ENCODE measurements around the gene PTAFR.

PTAFR gene

DNA sequence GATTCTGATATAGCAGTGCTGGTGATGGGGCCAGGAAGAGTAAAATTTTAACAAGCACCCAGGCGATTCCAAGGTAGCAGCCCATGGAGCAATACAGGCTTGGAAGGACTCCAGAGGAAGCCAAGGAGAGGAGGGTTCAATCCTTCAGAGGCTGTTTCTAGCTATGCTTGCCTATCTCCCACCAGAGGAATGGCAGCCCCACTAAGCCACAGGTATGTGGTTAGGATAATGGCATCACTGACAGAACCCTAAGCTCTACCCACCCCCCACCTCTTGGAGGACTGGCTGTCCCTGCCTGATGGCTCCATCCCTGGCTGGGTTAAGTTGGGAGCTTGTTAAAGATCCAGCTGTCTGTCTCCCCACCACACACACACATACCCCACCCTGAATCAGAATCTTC, 19.3 kb upstream of the PTAFR start:
- Histone ChIP-seq H3K9ac (ENCODE audit: low read depth in 1 of 2, low read length in 2 of 2) (no peak overlapping the region), H3K4me1 (ENCODE audit: control insufficient read depth in 1 of 2, insufficient read depth in 2 of 2, low read length in 2 of 2) (peaks cover 22 to 30% of the 10 kb centered on the region in 2 donors), H3K4me3 (ENCODE audit: low read depth in 1 of 2, low read length in 2 of 2) (no peak overlapping the region), H3K27ac (ENCODE audit: low read depth, low read length) (no peak overlapping the region), H3K36me3 (ENCODE audit: control insufficient read depth in 1 of 2, insufficient read depth in 2 of 2, low read length in 2 of 2) (peaks cover 12 to 23% of the 10 kb centered on the region in 2 donors), H3K27me3 (ENCODE audit: control insufficient read depth in 1 of 2, insufficient read depth in 2 of 2, low read length in 2 of 2) (no peaks in the 10 kb centered on the region), H3K9me3 (ENCODE audit: control insufficient read depth in 1 of 2, low read length in 2 of 2) (no peaks in the 10 kb centered on the region)

DNA sequence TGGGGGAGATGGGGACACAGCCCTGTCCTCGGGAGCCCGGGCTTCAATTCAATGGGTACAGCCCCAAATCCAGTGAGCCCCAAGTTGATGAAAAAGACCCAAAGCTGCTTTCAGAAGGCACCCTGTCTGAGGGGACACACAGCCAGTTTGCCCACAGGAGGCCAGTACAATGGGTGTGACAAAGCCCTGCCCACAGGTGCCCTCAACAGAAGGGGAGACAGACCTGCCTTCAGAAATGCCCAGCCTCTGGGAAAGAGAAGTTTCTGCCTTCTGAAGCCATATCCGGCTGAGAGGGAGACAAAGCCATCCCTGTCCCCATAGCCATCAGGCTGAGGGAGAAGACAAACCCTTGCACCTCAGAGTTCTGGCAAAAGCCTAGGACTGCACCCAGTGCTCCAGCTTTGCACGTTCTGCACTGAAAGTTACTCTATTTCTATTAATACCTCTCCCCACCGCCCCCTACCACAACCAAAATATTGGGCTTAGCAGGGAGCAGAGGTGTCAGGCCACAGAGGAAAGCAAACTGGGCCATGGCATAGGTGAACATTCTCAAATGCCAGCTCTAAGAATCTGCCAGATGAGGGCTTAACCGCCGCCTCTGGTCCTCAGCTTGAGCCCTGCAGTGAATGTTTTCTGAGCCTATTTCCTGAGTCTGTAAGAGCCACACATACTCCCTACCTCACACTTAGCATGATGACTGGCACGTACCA, 18.0 kb upstream of the PTAFR start:
- H3K36me3 ChIP-seq (ENCODE audit: control insufficient read depth in 1 of 2, insufficient read depth in 2 of 2, low read length in 2 of 2): peaks cover 8 to 11% of the 10 kb centered on the region in 2 donors
- H3K4me1 ChIP-seq (ENCODE audit: control insufficient read depth in 1 of 2, insufficient read depth in 2 of 2, low read length in 2 of 2): peaks cover 15 to 21% of the 10 kb centered on the region in 2 donors
- no peaks in the 10 kb centered on the region for H3K27me3 ChIP-seq (ENCODE audit: control insufficient read depth in 1 of 2, insufficient read depth in 2 of 2, low read length in 2 of 2)
- H3K27ac ChIP-seq (ENCODE audit: low read depth, low read length): no peak overlapping the region
- no peak overlapping the region for H3K4me3 ChIP-seq (ENCODE audit: low read depth in 1 of 2, low read length in 2 of 2)
- no peak overlapping the region for H3K9ac ChIP-seq (ENCODE audit: low read depth in 1 of 2, low read length in 2 of 2)
- H3K9me3 ChIP-seq (ENCODE audit: control insufficient read depth in 1 of 2, low read length in 2 of 2): no peaks in the 10 kb centered on the region

DNA sequence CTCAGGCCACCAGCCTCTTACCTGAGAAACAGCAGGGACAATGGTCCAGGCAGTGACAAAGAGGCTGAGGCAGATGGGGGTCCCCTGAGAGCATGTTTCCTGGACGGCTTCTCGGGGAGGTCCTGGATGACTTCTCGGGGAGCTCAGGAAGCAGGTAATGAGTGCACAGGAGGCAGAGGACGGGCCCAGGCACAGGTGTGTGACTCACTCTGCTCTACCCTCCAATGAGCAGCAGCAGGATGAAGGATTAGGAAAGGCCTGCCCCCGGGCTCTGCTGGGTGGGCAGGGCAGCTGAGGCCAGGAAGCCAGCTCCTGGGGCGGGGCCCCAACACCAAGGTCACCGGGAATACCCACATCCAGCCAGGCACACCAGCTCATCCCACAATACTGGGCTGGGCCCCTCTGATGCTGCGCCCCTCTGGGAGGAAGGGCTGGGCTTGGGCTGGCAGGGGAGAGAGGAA, 17.2 kb upstream of the PTAFR start:
- no peak overlapping the region for H3K4me3 ChIP-seq (ENCODE audit: low read depth in 1 of 2, low read length in 2 of 2)
- H3K9ac ChIP-seq (ENCODE audit: low read depth in 1 of 2, low read length in 2 of 2): no peak overlapping the region
- peaks cover 3 to 4% of the 10 kb centered on the region in 2 donors for H3K36me3 ChIP-seq (ENCODE audit: control insufficient read depth in 1 of 2, insufficient read depth in 2 of 2, low read length in 2 of 2)
- peaks cover 7 to 14% of the 10 kb centered on the region in 2 donors for H3K4me1 ChIP-seq (ENCODE audit: control insufficient read depth in 1 of 2, insufficient read depth in 2 of 2, low read length in 2 of 2)
- no peaks in the 10 kb centered on the region for H3K9me3 ChIP-seq (ENCODE audit: control insufficient read depth in 1 of 2, low read length in 2 of 2)
- H3K27me3 ChIP-seq (ENCODE audit: control insufficient read depth in 1 of 2, insufficient read depth in 2 of 2, low read length in 2 of 2): no peaks in the 10 kb centered on the region
- no peak overlapping the region for H3K27ac ChIP-seq (ENCODE audit: low read depth, low read length)

DNA sequence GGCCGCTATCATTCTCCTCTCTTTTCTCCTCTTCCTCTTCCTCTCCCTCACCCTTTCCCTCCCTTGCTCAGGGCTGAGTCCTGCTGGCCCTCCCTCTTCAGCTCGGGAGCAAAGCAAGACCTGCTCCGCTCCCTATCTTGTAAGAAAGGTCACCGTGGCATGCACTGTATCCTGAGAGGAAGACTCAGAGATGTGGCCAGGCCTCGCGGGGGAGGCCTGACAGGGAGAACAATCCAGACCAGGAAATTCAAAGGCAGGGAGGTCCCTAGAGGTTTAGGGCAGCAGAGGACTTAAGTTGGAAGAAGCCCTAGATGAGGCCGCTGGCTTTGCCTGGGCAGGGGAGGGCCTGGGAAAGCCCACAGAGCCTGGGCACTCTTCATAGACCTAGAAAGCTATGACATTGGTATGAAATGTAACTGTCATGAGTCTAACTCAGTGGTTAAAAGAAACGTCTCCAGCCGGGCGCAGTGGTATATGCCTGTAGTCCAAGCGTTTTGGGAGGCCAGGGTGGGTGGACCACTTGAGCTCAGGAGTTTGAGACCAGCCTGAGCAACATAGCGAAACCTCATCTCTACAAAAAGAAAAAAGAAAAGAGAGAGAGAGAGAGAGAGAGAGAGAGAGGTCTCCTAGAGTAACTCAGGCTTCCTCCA, 14.6 kb upstream of the PTAFR start:
- Histone ChIP-seq H3K27ac (ENCODE audit: low read depth, low read length) (no peak overlapping the region), H3K9me3 (ENCODE audit: control insufficient read depth in 1 of 2, low read length in 2 of 2) (no peaks in the 10 kb centered on the region), H3K4me1 (ENCODE audit: control insufficient read depth in 1 of 2, insufficient read depth in 2 of 2, low read length in 2 of 2) (peaks cover 0 to 4% of the 10 kb centered on the region in 2 donors)

DNA sequence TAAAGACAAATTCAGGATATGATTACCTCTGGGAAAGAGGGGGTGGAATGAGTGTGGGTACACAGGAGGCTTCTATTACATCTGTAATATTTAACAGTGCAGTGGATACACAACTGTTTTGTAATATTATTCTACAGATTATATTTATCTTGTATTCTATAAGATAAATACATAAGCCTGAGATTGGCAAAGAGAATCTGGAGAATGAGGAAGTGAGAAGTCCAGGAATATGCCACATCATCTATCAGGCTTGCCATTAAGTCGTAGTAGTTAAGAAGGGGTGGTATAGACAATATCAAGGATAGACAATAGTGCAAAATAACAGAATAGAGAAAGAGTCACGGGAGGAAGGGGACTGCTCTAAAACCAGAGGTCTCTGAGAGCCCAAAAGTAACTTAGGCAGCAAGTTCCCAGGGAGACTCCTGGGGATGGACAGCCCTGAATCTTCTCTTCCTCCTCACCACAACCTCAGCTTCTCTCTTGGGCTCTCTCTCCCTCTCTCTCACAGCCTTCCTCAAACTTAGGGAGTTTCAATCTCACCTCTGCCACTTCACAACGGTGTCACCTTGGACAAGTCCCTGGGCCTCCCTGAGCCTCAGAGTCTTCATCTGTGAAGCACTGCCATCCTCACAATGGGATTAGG, 14.0 kb upstream of the PTAFR start:
- no peak overlapping the region for H3K27ac ChIP-seq (ENCODE audit: low read depth, low read length)
- H3K4me3 ChIP-seq (ENCODE audit: low read depth in 1 of 2, low read length in 2 of 2): no peak overlapping the region
- no peaks in the 10 kb centered on the region for H3K36me3 ChIP-seq (ENCODE audit: control insufficient read depth in 1 of 2, insufficient read depth in 2 of 2, low read length in 2 of 2)
- no peaks in the 10 kb centered on the region for H3K9me3 ChIP-seq (ENCODE audit: control insufficient read depth in 1 of 2, low read length in 2 of 2)
- no peaks in the 10 kb centered on the region for H3K27me3 ChIP-seq (ENCODE audit: control insufficient read depth in 1 of 2, insufficient read depth in 2 of 2, low read length in 2 of 2)
- peaks cover 0 to 4% of the 10 kb centered on the region in 2 donors for H3K4me1 ChIP-seq (ENCODE audit: control insufficient read depth in 1 of 2, insufficient read depth in 2 of 2, low read length in 2 of 2)
- H3K9ac ChIP-seq (ENCODE audit: low read depth in 1 of 2, low read length in 2 of 2): no peak overlapping the region

More for the DNA sequence above, 14.6 kb upstream of the PTAFR start:
- Histone ChIP-seq H3K9ac (ENCODE audit: low read depth in 1 of 2, low read length in 2 of 2) (no peak overlapping the region), H3K36me3 (ENCODE audit: control insufficient read depth in 1 of 2, insufficient read depth in 2 of 2, low read length in 2 of 2) (no peaks in the 10 kb centered on the region), H3K27me3 (ENCODE audit: control insufficient read depth in 1 of 2, insufficient read depth in 2 of 2, low read length in 2 of 2) (no peaks in the 10 kb centered on the region), H3K4me3 (ENCODE audit: low read depth in 1 of 2, low read length in 2 of 2) (no peak overlapping the region)

DNA sequence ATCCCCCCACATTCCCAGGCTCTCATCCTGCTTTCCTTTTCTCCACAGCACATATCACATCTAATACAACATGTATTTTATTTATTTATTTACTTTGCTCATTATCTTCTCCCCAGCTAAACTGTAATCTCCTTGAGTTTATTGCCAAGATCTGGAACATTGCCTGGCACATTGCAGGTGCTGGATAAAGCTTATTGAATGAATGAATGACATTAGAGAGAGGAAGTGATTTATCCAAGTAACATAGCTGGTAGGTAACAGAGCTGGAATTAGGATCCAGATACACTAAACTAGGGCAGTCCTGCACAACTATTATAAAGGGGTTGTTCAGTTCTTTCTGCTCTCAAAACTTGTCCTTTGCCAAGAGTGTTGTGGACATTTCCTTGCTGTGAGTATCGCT, 8.6 kb upstream of the PTAFR start:
- no peaks in the 10 kb centered on the region for H3K36me3 ChIP-seq (ENCODE audit: control insufficient read depth in 1 of 2, insufficient read depth in 2 of 2, low read length in 2 of 2)
- no peak overlapping the region for H3K9ac ChIP-seq (ENCODE audit: low read depth in 1 of 2, low read length in 2 of 2)
- H3K4me3 ChIP-seq (ENCODE audit: low read depth in 1 of 2, low read length in 2 of 2): no peak overlapping the region
- H3K27me3 ChIP-seq (ENCODE audit: control insufficient read depth in 1 of 2, insufficient read depth in 2 of 2, low read length in 2 of 2): no peaks in the 10 kb centered on the region
- peaks cover 0 to 6% of the 10 kb centered on the region in 2 donors for H3K4me1 ChIP-seq (ENCODE audit: control insufficient read depth in 1 of 2, insufficient read depth in 2 of 2, low read length in 2 of 2)
- no peaks in the 10 kb centered on the region for H3K9me3 ChIP-seq (ENCODE audit: control insufficient read depth in 1 of 2, low read length in 2 of 2)
- no peak overlapping the region for H3K27ac ChIP-seq (ENCODE audit: low read depth, low read length)

DNA sequence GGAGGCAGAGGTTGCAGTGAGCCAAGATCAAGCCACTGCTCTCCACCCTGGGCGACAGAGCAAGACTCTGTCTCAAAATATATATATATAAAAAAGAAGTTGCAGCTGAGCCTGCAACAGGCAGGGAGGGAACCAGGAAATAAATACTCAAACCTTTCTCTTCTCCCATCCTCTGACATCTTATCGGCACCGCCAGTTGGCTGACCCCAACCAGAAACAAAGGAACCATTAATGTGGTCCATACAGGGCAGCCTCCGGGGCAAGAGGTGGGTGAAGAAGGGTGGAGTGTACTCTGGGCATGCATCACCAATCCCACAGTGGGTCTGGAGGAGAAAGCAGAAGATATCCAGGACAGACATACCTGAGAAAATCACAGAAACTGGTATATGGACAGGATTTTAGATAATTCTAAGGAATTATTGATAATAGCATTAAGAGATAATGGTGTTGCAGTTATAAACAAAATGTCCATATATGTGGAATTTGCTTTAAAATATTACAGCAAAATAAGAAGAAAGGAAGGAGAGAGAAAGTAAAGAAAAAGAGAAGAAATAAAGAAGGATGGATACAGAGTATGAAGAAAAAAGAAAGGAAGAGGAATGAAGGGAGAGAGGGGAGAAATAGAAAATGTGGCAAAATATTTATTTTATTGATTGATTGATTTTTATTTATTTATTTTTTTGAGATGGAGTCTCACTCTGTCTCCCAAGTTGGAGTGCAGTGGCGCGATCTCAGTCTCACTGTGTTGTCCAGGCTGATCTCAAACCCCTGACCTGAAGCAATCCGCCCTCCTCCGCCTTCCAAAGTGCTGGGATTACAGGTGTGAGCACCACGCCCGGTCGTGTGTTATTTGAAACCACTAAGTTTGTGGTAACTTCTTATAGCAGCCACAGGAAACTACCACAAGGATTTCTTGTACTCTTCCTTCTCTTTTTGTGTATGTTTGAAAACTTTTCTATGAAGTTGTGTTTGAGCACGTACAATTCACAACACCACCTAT, 4.1 kb upstream of the PTAFR start:
- H3K27me3 ChIP-seq (ENCODE audit: control insufficient read depth in 1 of 2, insufficient read depth in 2 of 2, low read length in 2 of 2): no peaks in the 10 kb centered on the region
- H3K4me1 ChIP-seq (ENCODE audit: control insufficient read depth in 1 of 2, insufficient read depth in 2 of 2, low read length in 2 of 2): peaks cover 0 to 8% of the 10 kb centered on the region in 2 donors
- H3K27ac ChIP-seq (ENCODE audit: low read depth, low read length): no peak overlapping the region

DNA sequence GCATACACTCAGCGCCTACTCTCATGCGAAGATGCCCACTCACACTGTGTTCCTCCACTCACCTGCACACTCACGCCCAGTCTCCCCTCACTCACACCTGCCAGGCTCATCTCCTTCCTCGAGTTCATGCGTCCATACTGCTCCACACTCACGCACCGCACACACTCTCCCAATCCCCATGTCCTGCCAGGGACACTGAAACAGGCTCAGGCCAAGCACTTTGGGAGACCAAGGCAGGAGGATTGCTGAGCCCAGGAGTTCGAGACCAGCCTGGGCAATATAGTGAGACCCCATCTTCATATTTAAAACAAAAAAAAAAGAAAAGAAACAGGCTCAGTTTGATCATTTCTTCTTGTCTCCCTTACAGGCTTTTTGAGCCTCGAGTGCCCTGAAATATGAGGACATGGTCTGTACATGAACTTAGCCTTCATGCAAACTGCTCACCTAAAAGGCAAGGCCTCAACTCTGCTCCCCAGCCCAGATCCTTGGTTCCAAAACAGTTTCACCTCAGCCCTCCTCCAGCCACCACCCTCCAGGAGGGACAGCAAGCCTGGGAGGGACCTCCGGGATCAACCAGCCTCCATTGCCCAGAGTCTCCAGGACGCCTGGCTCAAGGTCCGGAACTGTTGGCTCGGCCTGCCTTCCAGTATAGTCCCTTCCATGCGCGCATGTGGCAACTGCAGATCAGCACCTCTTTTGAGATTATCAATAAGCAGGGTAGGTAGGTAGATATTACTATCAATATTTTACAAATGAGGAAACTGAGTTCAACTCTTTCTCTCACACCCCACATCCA, 2.4 kb upstream of the PTAFR start:
- H3K27me3 ChIP-seq (ENCODE audit: control insufficient read depth in 1 of 2, insufficient read depth in 2 of 2, low read length in 2 of 2): no peaks in the 10 kb centered on the region
- H3K36me3 ChIP-seq (ENCODE audit: control insufficient read depth in 1 of 2, insufficient read depth in 2 of 2, low read length in 2 of 2): no peaks in the 10 kb centered on the region
- H3K4me3 ChIP-seq (ENCODE audit: low read depth in 1 of 2, low read length in 2 of 2): no peak overlapping the region
- H3K9ac ChIP-seq (ENCODE audit: low read depth in 1 of 2, low read length in 2 of 2): no peak overlapping the region
- H3K4me1 ChIP-seq (ENCODE audit: control insufficient read depth in 1 of 2, insufficient read depth in 2 of 2, low read length in 2 of 2): peaks cover 8 to 13% of the 10 kb centered on the region in 2 donors
- H3K27ac ChIP-seq (ENCODE audit: low read depth, low read length): no peak overlapping the region
- no peaks in the 10 kb centered on the region for H3K9me3 ChIP-seq (ENCODE audit: control insufficient read depth in 1 of 2, low read length in 2 of 2)

More for the DNA sequence above, 4.1 kb upstream of the PTAFR start:
- H3K9me3 ChIP-seq (ENCODE audit: control insufficient read depth in 1 of 2, low read length in 2 of 2): no peaks in the 10 kb centered on the region
- no peaks in the 10 kb centered on the region for H3K36me3 ChIP-seq (ENCODE audit: control insufficient read depth in 1 of 2, insufficient read depth in 2 of 2, low read length in 2 of 2)
- H3K9ac ChIP-seq (ENCODE audit: low read depth in 1 of 2, low read length in 2 of 2): no peak overlapping the region
- H3K4me3 ChIP-seq (ENCODE audit: low read depth in 1 of 2, low read length in 2 of 2): peak overlapping the region in 1 of 2 donors; percentile 5

DNA sequence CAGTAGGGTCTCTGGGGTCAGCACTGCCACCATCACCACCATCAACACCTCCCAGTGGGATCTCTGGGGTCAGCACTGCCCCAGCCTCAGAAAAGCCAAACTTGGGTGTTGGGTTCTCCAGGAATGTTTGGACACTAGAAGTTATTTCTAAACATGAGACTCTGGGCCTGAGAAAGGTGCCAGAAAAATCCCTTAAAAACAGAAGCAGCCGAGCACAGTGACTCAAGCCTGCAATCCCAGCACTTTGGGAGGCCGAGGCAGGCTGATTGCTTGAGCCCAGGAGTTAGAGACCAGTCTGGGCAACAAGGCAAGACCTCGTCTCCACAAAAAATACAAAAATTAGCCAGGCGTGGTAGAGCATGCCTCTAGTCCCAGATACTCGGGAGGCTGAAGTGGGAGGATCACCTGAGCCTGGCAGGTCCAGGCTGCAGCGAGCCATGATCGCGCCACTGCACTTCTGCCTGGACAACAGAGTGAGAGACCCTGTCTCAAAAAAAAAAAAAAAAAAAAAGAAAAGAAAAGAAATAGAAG, 470 bp downstream of the PTAFR start:
- Histone ChIP-seq H3K4me3 (ENCODE audit: low read depth in 1 of 2, low read length in 2 of 2) (peak overlapping the region; percentile 4 to 50), H3K4me1 (ENCODE audit: control insufficient read depth in 1 of 2, insufficient read depth in 2 of 2, low read length in 2 of 2) (peaks cover 29 to 40% of the 10 kb centered on the region in 2 donors), H3K27ac (ENCODE audit: low read depth, low read length) (peak overlapping the region; percentile 5), H3K27me3 (ENCODE audit: control insufficient read depth in 1 of 2, insufficient read depth in 2 of 2, low read length in 2 of 2) (no peaks in the 10 kb centered on the region), H3K9me3 (ENCODE audit: control insufficient read depth in 1 of 2, low read length in 2 of 2) (no peaks in the 10 kb centered on the region), H3K9ac (ENCODE audit: low read depth in 1 of 2, low read length in 2 of 2) (peak overlapping the region in 1 of 2 donors; percentile 25), H3K36me3 (ENCODE audit: control insufficient read depth in 1 of 2, insufficient read depth in 2 of 2, low read length in 2 of 2) (no peaks in the 10 kb centered on the region)
